ENCODE measurements around the gene UQCR10.

- TF ChIP-seq CTCF (IDR thresholded peaks at IDR 0.05) (no peak), POLR2AphosphoS5 (IDR thresholded peaks at IDR 0.05; ENCODE audit: insufficient read depth in 1 of 2, low read depth in 1 of 2) (no peak), POLR2A (IDR thresholded peaks at IDR 0.05) (no peak)
Observed at GRCh38 chr22:29733362-29734201, 33.6 kb upstream of the UQCR10 start.
